GM23248 (cell line): Measurements from ENCODE around the gene OSBPL5.

Experiments
- EZH2 ChIP-seq: fragments of 200-600 bp; sonication (generic); IDR thresholded peaks from 2 replicates; pipeline ENCODE4 v1.6.1; 2018; ENCODE audit warnings: antibody characterized with exemption, mild to moderate bottlenecking; ENCODE audit not compliant: insufficient read depth, poor library complexity, severe bottlenecking
- EZH2phosphoT487 ChIP-seq: fragments of 200-600 bp; sonication (generic); IDR thresholded peaks from 2 replicates; pipeline ENCODE4 v1.6.1; 2018; ENCODE audit warnings: antibody characterized with exemption, moderate library complexity, mild to moderate bottlenecking, low read depth; ENCODE audit not compliant: insufficient read depth

DNA sequence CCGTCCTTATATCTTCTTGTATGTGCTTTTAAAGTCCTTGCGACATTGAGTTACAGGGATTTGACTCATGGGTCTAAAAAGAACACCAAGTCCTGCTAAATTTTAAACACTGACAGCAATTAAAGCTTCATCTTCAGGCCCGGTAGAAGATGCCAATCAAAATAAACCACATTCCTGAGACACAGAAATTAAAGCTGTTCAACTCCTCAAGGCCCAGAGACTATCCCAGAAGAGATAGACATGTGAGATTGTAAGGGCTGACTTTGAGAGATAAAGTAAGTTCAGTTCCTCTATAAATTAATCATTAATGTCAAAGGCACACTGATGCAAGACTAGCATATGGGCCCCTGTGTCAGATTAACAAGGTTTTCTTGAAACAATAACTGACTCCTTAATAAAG is 49.8 kb downstream of the OSBPL5 start:
- TF ChIP-seq EZH2 (no peak), EZH2phosphoT487 (no peak)
